ENCODE data around the gene TSPAN18.

DNA sequence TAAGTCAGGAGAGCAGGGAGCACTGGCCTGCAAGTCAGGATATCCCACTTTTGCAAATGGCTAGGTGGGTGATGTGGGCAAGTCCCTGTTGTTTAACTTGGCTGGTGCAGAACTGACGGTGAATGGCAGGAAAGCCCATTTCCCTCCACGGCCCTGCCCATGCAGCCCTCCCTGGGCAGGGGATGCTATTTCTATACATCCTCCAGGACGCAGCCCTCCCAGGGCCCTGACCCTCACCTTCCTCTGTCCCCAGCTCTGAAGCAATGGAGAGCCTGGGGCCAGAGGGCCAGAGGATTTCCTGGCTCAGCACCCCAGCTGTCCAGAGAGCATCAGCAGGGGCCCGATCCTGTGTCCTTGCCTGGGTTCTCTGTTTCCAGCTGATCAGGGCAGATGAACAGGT is 91.3 kb downstream of the TSPAN18 start:
- TF ChIP-seq ZNF274 (IDR thresholded peaks at IDR 0.05; ENCODE audit: low read depth, low read length) (no peak), YY1 (IDR thresholded peaks at IDR 0.05; ENCODE audit: insufficient read depth, insufficient read length) (no peak), SUZ12 (IDR thresholded peaks at IDR 0.05; ENCODE audit: extremely low read depth, insufficient read depth, insufficient read length) (no peak)
